Measurements from ENCODE around the gene OR52B6. TPM values are rescaled to one million over a fixed set of nuclear protein-coding genes. Genes with fewer than 3 reads are reported as not detected.

The OR52B6 gene
- total and polyA plus RNA-seq, 5 donors = not detected

- no peak overlapping the region for H3K4me3 ChIP-seq (ENCODE audit: low read length)
- ATAC-seq (no peak), DNase-seq (no peak)
- intact Hi-C loops (cut with DNase I) = no loop called here
- 74% methylated on average over 3 of the region's 3 CpGs for WGBS
- H3K4me1 ChIP-seq (ENCODE audit: control insufficient read depth, insufficient read depth, low read length) = peaks cover 8% of the 10 kb centered on the region
- no peaks in the 10 kb centered on the region for H3K9me3 ChIP-seq (ENCODE audit: control insufficient read depth, low read length)
- H3K27ac ChIP-seq (ENCODE audit: low read length) = no peak overlapping the region
- H3K27me3 ChIP-seq (ENCODE audit: control insufficient read depth, insufficient read depth) = no peaks in the 10 kb centered on the region
These were observed 38.1 kb downstream of the OR52B6 start for GRCh38 chr11:5618807-5619206.

DNA sequence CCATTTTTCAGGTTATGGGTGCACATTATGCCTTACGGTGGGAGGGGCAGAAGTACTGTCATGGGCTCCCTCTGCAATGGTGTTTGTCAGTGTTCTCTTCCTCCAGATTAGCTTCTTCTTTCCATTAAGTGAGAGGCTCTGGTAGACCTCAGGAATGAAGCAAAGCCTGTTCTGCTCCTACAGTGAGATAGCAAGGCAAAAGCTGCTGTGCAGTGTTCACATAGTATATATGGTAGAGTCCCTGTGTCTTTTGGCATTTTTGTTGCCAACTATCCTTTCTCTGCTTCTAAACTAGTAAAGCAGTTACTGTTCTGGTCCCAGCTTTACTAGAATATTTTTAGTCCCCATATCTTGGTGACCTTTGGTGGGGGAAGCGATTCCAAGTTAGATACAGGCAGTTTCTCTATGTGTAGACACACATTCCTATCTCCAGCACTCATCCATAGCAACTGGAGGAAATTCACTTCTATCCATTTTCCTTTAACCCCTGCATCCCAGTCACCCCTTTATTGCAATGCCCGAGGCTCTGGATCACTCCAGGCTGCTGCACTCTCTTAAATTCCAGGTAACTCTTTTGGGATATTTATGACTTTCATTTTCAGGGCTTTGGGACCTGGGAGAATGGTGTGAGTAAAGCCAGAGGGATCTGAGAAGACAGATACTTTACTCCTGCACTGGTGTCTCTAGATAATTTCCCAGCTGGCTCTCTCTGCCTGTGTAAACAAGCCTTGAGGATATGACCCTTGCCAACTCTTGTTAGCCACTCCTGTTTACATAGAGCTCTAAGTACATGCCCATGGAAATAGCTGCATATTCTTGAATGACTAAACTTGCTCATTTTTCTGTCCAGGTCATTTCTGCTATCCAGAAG is 40.2 kb downstream of the OR52B6 start:
- peak; percentile 77 to 87 for ATAC-seq
- 39% methylated on average over 3 of the region's 3 CpGs for WGBS
- intact Hi-C loops (cut with DNase I) = no loop called here
- Histone ChIP-seq H3K4me1 (ENCODE audit: control insufficient read depth, insufficient read depth, low read length) (peaks cover 8% of the 10 kb centered on the region), H3K4me3 (ENCODE audit: low read length) (no peak overlapping the region), H3K27me3 (ENCODE audit: control insufficient read depth, insufficient read depth) (no peaks in the 10 kb centered on the region), H3K9me3 (ENCODE audit: control insufficient read depth, low read length) (no peaks in the 10 kb centered on the region), H3K27ac (ENCODE audit: low read length) (no peak overlapping the region)
- DNase-seq = no peak

- Histone ChIP-seq H3K27me3 (ENCODE audit: control insufficient read depth, insufficient read depth) (no peaks in the 10 kb centered on the region), H3K4me1 (ENCODE audit: control insufficient read depth, insufficient read depth, low read length) (peaks cover 8% of the 10 kb centered on the region), H3K27ac (ENCODE audit: low read length) (peak overlapping the region; percentile 13), H3K9me3 (ENCODE audit: control insufficient read depth, low read length) (no peaks in the 10 kb centered on the region), H3K4me3 (ENCODE audit: low read length) (no peak overlapping the region)
- DNase-seq (no peak), ATAC-seq (no peak)
- intact Hi-C loops (cut with DNase I) = no loop called here
These were observed 40.9 kb downstream of the OR52B6 start for GRCh38 chr11:5621580-5621979.

DNA sequence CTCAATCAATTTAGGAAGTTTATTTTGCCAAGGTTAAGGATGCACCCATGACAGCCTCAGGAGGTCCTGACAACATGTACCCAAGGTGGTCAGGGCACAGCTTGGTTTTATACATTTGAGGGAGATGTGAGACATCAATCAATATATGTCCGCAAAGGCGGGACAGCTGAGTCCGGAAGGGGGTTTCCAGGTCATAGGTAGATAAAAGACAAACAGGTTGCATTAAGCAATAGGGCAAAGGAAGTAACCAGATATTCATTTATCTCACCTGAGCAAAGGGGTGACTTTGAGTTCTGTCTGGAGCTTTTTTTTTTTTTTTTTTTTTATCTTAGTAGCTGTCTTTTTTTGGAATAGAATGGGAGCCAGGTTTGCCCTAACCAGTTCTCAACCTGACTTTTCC is 42.1 kb downstream of the OR52B6 start:
- Histone ChIP-seq H3K4me1 (ENCODE audit: control insufficient read depth, insufficient read depth, low read length) (peaks cover 8% of the 10 kb centered on the region), H3K9me3 (ENCODE audit: control insufficient read depth, low read length) (no peaks in the 10 kb centered on the region), H3K27me3 (ENCODE audit: control insufficient read depth, insufficient read depth) (no peaks in the 10 kb centered on the region), H3K27ac (ENCODE audit: low read length) (no peak overlapping the region), H3K4me3 (ENCODE audit: low read length) (no peak overlapping the region)
- intact Hi-C loops (cut with DNase I) = no loop called here
- ATAC-seq (no peak), DNase-seq (no peak)
- WGBS = 98% methylated on average over 3 of the region's 3 CpGs

GRCh38 chr11:5624489-5625279 is 44.0 kb downstream of the OR52B6 start, which contains the start of gene TRIM34:
TSS of gene TRIM34 (plus strand) at chr11:5625001. CDS start at chr11:5632332, 7,331 bp downstream.
- Histone ChIP-seq H3K4me3 (ENCODE audit: low read length) (peak within 1 kb of the TSS; percentile 94), H3K4me1 (ENCODE audit: control insufficient read depth, insufficient read depth, low read length) (peaks cover 10% of the 10 kb centered on the region), H3K9me3 (ENCODE audit: control insufficient read depth, low read length) (no peaks in the 10 kb centered on the region), H3K27ac (ENCODE audit: low read length) (peak within 1 kb of the TSS; percentile 50), H3K27me3 (ENCODE audit: control insufficient read depth, insufficient read depth) (no peaks in the 10 kb centered on the region)
- WGBS = 24% methylated on average over 7 of the region's 7 CpGs
- intact Hi-C loops (cut with DNase I) = no loop called here
- ATAC-seq = peak; percentile 95
- peak in 2 of 3 donors; percentile 33 to 57 for DNase-seq

- intact Hi-C loops (cut with DNase I) = no loop called here
- H3K4me1 ChIP-seq (ENCODE audit: control insufficient read depth, insufficient read depth, low read length) = peaks cover 10% of the 10 kb centered on the region
- whole genome bisulfite sequencing = 12% methylated on average over 4 of the region's 4 CpGs
- H3K27me3 ChIP-seq (ENCODE audit: control insufficient read depth, insufficient read depth) = no peaks in the 10 kb centered on the region
- ATAC-seq (no peak), DNase-seq (no peak)
- no peak overlapping the region for H3K27ac ChIP-seq (ENCODE audit: low read length)
- peak overlapping the region; percentile 94 for H3K4me3 ChIP-seq (ENCODE audit: low read length)
- H3K9me3 ChIP-seq (ENCODE audit: control insufficient read depth, low read length) = no peaks in the 10 kb centered on the region
These were observed 44.6 kb downstream of the OR52B6 start for GRCh38 chr11:5625281-5625680.

DNA sequence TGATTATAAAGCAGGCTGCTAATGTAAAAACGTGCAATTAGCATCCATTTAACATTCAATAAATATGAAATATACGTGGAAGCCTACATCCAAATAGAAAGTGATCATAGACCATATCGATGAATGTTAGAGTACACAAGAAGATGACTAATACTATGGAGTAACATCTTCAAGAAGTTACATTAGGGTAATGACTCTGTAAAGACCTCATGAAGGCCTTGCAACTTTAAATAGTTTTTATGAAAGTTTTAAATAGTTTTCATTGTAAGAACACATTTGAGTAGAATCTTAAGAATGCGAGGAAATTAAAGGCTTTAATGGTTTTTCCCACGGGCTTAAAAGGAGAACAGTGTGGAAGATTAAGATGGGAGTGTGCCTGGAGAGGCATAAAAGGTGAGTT is 45.5 kb downstream of the OR52B6 start:
- intact Hi-C loops (cut with DNase I) = no loop called here
- WGBS = 83% methylated on average over 5 of the region's 5 CpGs
- Histone ChIP-seq H3K4me1 (ENCODE audit: control insufficient read depth, insufficient read depth, low read length) (peaks cover 4% of the 10 kb centered on the region), H3K27ac (ENCODE audit: low read length) (no peak overlapping the region), H3K9me3 (ENCODE audit: control insufficient read depth, low read length) (no peaks in the 10 kb centered on the region), H3K27me3 (ENCODE audit: control insufficient read depth, insufficient read depth) (no peaks in the 10 kb centered on the region), H3K4me3 (ENCODE audit: low read length) (no peak overlapping the region)
- ATAC-seq (no peak), DNase-seq (no peak)

DNA sequence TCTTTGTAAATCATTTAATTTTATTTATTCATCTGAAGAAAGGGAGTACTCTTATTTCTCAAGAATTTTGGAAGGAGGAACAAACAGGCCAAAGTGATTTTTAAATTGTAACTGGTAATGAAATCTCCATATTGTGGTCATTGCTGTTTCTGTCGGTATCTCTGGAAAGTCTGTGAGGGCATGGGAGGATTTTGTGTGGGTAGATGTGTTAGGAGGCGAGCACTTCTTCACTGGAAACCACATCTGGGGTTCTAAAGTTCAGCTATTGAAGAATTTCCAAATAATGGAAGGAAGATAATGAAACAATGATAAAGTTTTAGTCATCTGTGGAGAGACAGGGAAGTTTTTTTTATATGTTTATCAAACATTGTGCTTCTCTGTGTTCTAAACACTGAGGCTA is 50.7 kb downstream of the OR52B6 start:
- no peak overlapping the region for H3K4me3 ChIP-seq (ENCODE audit: low read length)
- no peak overlapping the region for H3K27ac ChIP-seq (ENCODE audit: low read length)
- WGBS = 85% methylated on average over 2 of the region's 2 CpGs
- peaks cover 3% of the 10 kb centered on the region for H3K4me1 ChIP-seq (ENCODE audit: control insufficient read depth, insufficient read depth, low read length)
- H3K9me3 ChIP-seq (ENCODE audit: control insufficient read depth, low read length) = no peaks in the 10 kb centered on the region
- intact Hi-C loops (cut with DNase I) = no loop called here
- ATAC-seq (no peak), DNase-seq (no peak)
- H3K27me3 ChIP-seq (ENCODE audit: control insufficient read depth, insufficient read depth) = no peaks in the 10 kb centered on the region

Other genes starting within 250 kb of the OR52B6 start
- gene OR51B5, start 237.4 kb upstream of the OR52B6 start, total RNA-seq = under 1 TPM in 1 of 4 donors, not detected in 3; 0.33 TPM
- 0.14 TPM for gene OR51B5, start 237.4 kb upstream of the OR52B6 start, polyA plus RNA-seq
- not detected for gene OR51B6, start 229.4 kb upstream of the OR52B6 start, total RNA-seq
- not detected for gene OR51B6, start 229.4 kb upstream of the OR52B6 start, polyA plus RNA-seq
- gene OR51M1, start 197.1 kb upstream of the OR52B6 start, total RNA-seq = not detected
- not detected for gene OR51M1, start 197.1 kb upstream of the OR52B6 start, polyA plus RNA-seq
- not detected for gene OR51Q1, start 158.8 kb upstream of the OR52B6 start, total RNA-seq
- not detected for gene OR51Q1, start 158.8 kb upstream of the OR52B6 start, polyA plus RNA-seq
- not detected for gene OR51I1, start 139.4 kb upstream of the OR52B6 start, total RNA-seq
- not detected for gene OR51I1, start 139.4 kb upstream of the OR52B6 start, polyA plus RNA-seq
- gene OR51I2, start 131.6 kb upstream of the OR52B6 start, total RNA-seq = not detected
- not detected for gene OR51I2, start 131.6 kb upstream of the OR52B6 start, polyA plus RNA-seq
- not detected for gene OR52D1, start 92.2 kb upstream of the OR52B6 start, total RNA-seq
- gene OR52D1, start 92.2 kb upstream of the OR52B6 start, polyA plus RNA-seq = not detected
- under 1 TPM in 2 of 4 donors, not detected in 2; 0.14 to 0.29 TPM for gene UBQLN3, start 70.9 kb upstream of the OR52B6 start, total RNA-seq
- gene UBQLN3, start 70.9 kb upstream of the OR52B6 start, polyA plus RNA-seq = 0.05 TPM
- under 1 TPM in 3 of 4 donors, not detected in 1; 0.20 to 0.28 (median 0.21) TPM for gene UBQLNL, start 64.2 kb upstream of the OR52B6 start, total RNA-seq
- gene UBQLNL, start 64.2 kb upstream of the OR52B6 start, polyA plus RNA-seq = 0.18 TPM
- gene OR52H1, start 32.3 kb upstream of the OR52B6 start, total RNA-seq = not detected
- not detected for gene OR52H1, start 32.3 kb upstream of the OR52B6 start, polyA plus RNA-seq
- 1 to 10 TPM in 3 of 4 donors, under 1 TPM in 1; 0.81 to 2.4 (median 2.0) TPM for gene TRIM6, start 15.8 kb downstream of the OR52B6 start, total RNA-seq
- 1.1 TPM for gene TRIM6, start 15.8 kb downstream of the OR52B6 start, polyA plus RNA-seq
- 1 to 10 TPM; 2.5 to 3.5 (median 2.9) TPM for gene TRIM34, start 44.1 kb downstream of the OR52B6 start, total RNA-seq
- 1.8 TPM for gene TRIM34, start 44.1 kb downstream of the OR52B6 start, polyA plus RNA-seq
- 10 to 100 TPM in 2 of 4 donors, 1 to 10 TPM in 2; 7.9 to 11.7 (median 9.6) TPM for gene TRIM5, start 104.2 kb downstream of the OR52B6 start, total RNA-seq
- gene TRIM5, start 104.2 kb downstream of the OR52B6 start, polyA plus RNA-seq = 6.3 TPM
- 10 to 100 TPM; 23.1 to 24.2 (median 24.1) TPM for gene TRIM22, start 108.9 kb downstream of the OR52B6 start, total RNA-seq
- gene TRIM22, start 108.9 kb downstream of the OR52B6 start, polyA plus RNA-seq = 14.4 TPM
- gene OR56B1, start 155.6 kb downstream of the OR52B6 start, total RNA-seq = not detected
- gene OR56B1, start 155.6 kb downstream of the OR52B6 start, polyA plus RNA-seq = not detected
- not detected for gene OR52N4, start 173.4 kb downstream of the OR52B6 start, total RNA-seq
- gene OR52N4, start 173.4 kb downstream of the OR52B6 start, polyA plus RNA-seq = not detected
- not detected for gene OR52N5, start 202.5 kb downstream of the OR52B6 start, total RNA-seq
- gene OR52N5, start 202.5 kb downstream of the OR52B6 start, polyA plus RNA-seq = not detected
- gene OR52N1, start 210.4 kb downstream of the OR52B6 start, total RNA-seq = not detected
- gene OR52N1, start 210.4 kb downstream of the OR52B6 start, polyA plus RNA-seq = not detected
- not detected for gene OR52N2, start 228.0 kb downstream of the OR52B6 start, total RNA-seq
- gene OR52N2, start 228.0 kb downstream of the OR52B6 start, polyA plus RNA-seq = not detected